Kidney tubule cell (primary cell): Measurements from ENCODE around the gene ZNF678.
"Not testable (repeated sequence)": the region's sequence is repeated elsewhere in the genome, so short reads cannot be mapped to it uniquely, and the experiment has no call there.

Experiments used
- DNase-seq: peaks from one replicate; pipeline ENCODE4 v3.0.0-alpha.2; 2018; ENCODE audit warnings: low spot score

ZNF678 gene

GRCh38 chr1:227604446-227604845 lies 41.1 kb downstream of the ZNF678 start:
- DNase-seq = peak; percentile 2

- not testable (repeated sequence) for DNase-seq
Observed at GRCh38 chr1:227606271-227606670, 42.9 kb downstream of the ZNF678 start.

GRCh38 chr1:227607336-227607898 lies 44.1 kb downstream of the ZNF678 start:
- no peak for DNase-seq

GRCh38 chr1:227612658-227613057 lies 49.3 kb downstream of the ZNF678 start:
- DNase-seq = no peak

GRCh38 chr1:227613526-227613925 lies 50.2 kb downstream of the ZNF678 start:
- DNase-seq = no peak

- peak; percentile 55 for DNase-seq
Observed at GRCh38 chr1:227621211-227621610, 57.9 kb downstream of the ZNF678 start.

- DNase-seq = peak; percentile 55
Observed at GRCh38 chr1:227622739-227623475, 59.6 kb downstream of the ZNF678 start.

GRCh38 chr1:227632325-227632724 lies 69.0 kb downstream of the ZNF678 start:
- no peak for DNase-seq

GRCh38 chr1:227635596-227635995 lies 72.2 kb downstream of the ZNF678 start:
- DNase-seq = no peak

- DNase-seq = no peak
Observed at GRCh38 chr1:227654431-227654830, 91.1 kb downstream of the ZNF678 start.

- DNase-seq = peak; percentile 2
Observed at GRCh38 chr1:227654858-227655752, 91.7 kb downstream of the ZNF678 start.

GRCh38 chr1:227661495-227661894 lies 98.1 kb downstream of the ZNF678 start:
- DNase-seq = no peak

GRCh38 chr1:227662933-227663332 lies 99.6 kb downstream of the ZNF678 start:
- DNase-seq = no peak

- no peak for DNase-seq
Observed at GRCh38 chr1:227666286-227666685, 102.9 kb downstream of the ZNF678 start.

- DNase-seq = no peak
Observed at GRCh38 chr1:227673441-227673840, 110.1 kb downstream of the ZNF678 start.

GRCh38 chr1:227685807-227686206 lies 122.5 kb downstream of the ZNF678 start:
- DNase-seq = no peak

- DNase-seq = no peak
Observed at GRCh38 chr1:227697321-227697864, 134.0 kb downstream of the ZNF678 start.

- DNase-seq = not testable (repeated sequence)
Observed at GRCh38 chr1:227701631-227702030, 138.3 kb downstream of the ZNF678 start.

- no peak for DNase-seq
Observed at GRCh38 chr1:227707846-227708245, 144.5 kb downstream of the ZNF678 start.

GRCh38 chr1:227709451-227709850 lies 146.1 kb downstream of the ZNF678 start:
- no peak for DNase-seq

- DNase-seq = not testable (repeated sequence)
Observed at GRCh38 chr1:227710474-227710873, 147.1 kb downstream of the ZNF678 start.

- no peak for DNase-seq
Observed at GRCh38 chr1:227712648-227713047, 149.3 kb downstream of the ZNF678 start.
